Activated naive CD8-positive, alpha-beta T cell treated with anti-CD3 and anti-CD28 coated beads for 36 hours (primary cell): ENCODE measurements around the gene ALS2CL. TPM values are rescaled to one million over a fixed set of nuclear protein-coding genes. Genes with fewer than 3 reads are reported as not detected.

Experiments
- DNase-seq: peaks from one replicate; pipeline ENCODE4 v3.0.0; 2021
- H3K27ac Mint-ChIP-seq: one replicate; pipeline ENCODE4 v1.8.0; 2022; ENCODE audit warnings: mild to moderate bottlenecking, moderate library complexity, mixed read lengths
- H3K27me3 Mint-ChIP-seq: one replicate; pipeline ENCODE4 v1.8.0; 2022; ENCODE audit warnings: mild to moderate bottlenecking, mixed read lengths
- H3K36me3 Mint-ChIP-seq: one replicate; pipeline ENCODE4 v1.8.0; 2021; ENCODE audit warnings: mild to moderate bottlenecking, mixed read lengths
- H3K4me1 Mint-ChIP-seq: one replicate; pipeline ENCODE4 v1.8.0; 2021; ENCODE audit warnings: mixed read lengths
- H3K4me3 Mint-ChIP-seq: one replicate; pipeline ENCODE4 v1.8.0; 2022; ENCODE audit warnings: mild to moderate bottlenecking, moderate library complexity, mixed read lengths
- H3K9me3 Mint-ChIP-seq: one replicate; pipeline ENCODE4 v1.8.0; 2022; ENCODE audit warnings: mixed read lengths
- total RNA-seq, 2 experiments: library from RNA; stranded (reverse); gene quantifications; one replicate each; pipeline ENCODE4 v1.2.3, GENCODE V29; 2021

ALS2CL gene
- total RNA-seq, 2 experiments from 2014 or later, result 1.3 TPM

GRCh38 chr3:46629551-46630517 is 63.6 kb downstream of the ALS2CL start:
- peak overlapping the region; percentile 65 for H3K4me3 Mint-ChIP-seq
- no peaks in the 10 kb centered on the region for H3K36me3 Mint-ChIP-seq
- no peaks in the 10 kb centered on the region for H3K27me3 Mint-ChIP-seq
- H3K27ac Mint-ChIP-seq, result peak overlapping the region; percentile 58
- H3K9me3 Mint-ChIP-seq, result no peaks in the 10 kb centered on the region
- peak; percentile 81 for DNase-seq
- H3K4me1 Mint-ChIP-seq, result peaks cover 12% of the 10 kb centered on the region

- no peaks in the 10 kb centered on the region for H3K9me3 Mint-ChIP-seq
- no peak overlapping the region for H3K4me3 Mint-ChIP-seq
- DNase-seq, result no peak
- no peaks in the 10 kb centered on the region for H3K36me3 Mint-ChIP-seq
- no peaks in the 10 kb centered on the region for H3K27me3 Mint-ChIP-seq
- no peak overlapping the region for H3K27ac Mint-ChIP-seq
- peaks cover 12% of the 10 kb centered on the region for H3K4me1 Mint-ChIP-seq
Observed at GRCh38 chr3:46628901-46629369, 64.5 kb downstream of the ALS2CL start.

- H3K4me3 Mint-ChIP-seq, result no peak overlapping the region
- peaks cover 12% of the 10 kb centered on the region for H3K4me1 Mint-ChIP-seq
- no peaks in the 10 kb centered on the region for H3K9me3 Mint-ChIP-seq
- H3K36me3 Mint-ChIP-seq, result no peaks in the 10 kb centered on the region
- no peak for DNase-seq
- no peak overlapping the region for H3K27ac Mint-ChIP-seq
- no peaks in the 10 kb centered on the region for H3K27me3 Mint-ChIP-seq
Observed at GRCh38 chr3:46627078-46627477, 66.4 kb downstream of the ALS2CL start.

- Mint-ChIP-seq H3K4me1 (peaks cover 12% of the 10 kb centered on the region), H3K27ac (no peak overlapping the region), H3K9me3 (no peaks in the 10 kb centered on the region), H3K36me3 (no peaks in the 10 kb centered on the region), H3K27me3 (no peaks in the 10 kb centered on the region), H3K4me3 (no peak overlapping the region)
- DNase-seq, result no peak
Observed at GRCh38 chr3:46626039-46626438, 67.4 kb downstream of the ALS2CL start.

GRCh38 chr3:46624975-46625490 is 68.4 kb downstream of the ALS2CL start:
- Mint-ChIP-seq H3K4me1 (peaks cover 9% of the 10 kb centered on the region), H3K36me3 (no peaks in the 10 kb centered on the region), H3K27ac (no peak overlapping the region), H3K9me3 (no peaks in the 10 kb centered on the region), H3K27me3 (peaks cover 10% of the 10 kb centered on the region), H3K4me3 (no peak overlapping the region)
- DNase-seq, result no peak

GRCh38 chr3:46624533-46624932 is 68.9 kb downstream of the ALS2CL start:
- Mint-ChIP-seq H3K9me3 (no peaks in the 10 kb centered on the region), H3K4me3 (no peak overlapping the region), H3K36me3 (no peaks in the 10 kb centered on the region), H3K27ac (no peak overlapping the region), H3K27me3 (peaks cover 10% of the 10 kb centered on the region), H3K4me1 (peaks cover 5% of the 10 kb centered on the region)
- DNase-seq, result no peak

- DNase-seq, result no peak
- Mint-ChIP-seq H3K27ac (no peak overlapping the region), H3K4me1 (no peaks in the 10 kb centered on the region), H3K27me3 (peaks cover 21% of the 10 kb centered on the region), H3K4me3 (no peak overlapping the region), H3K9me3 (no peaks in the 10 kb centered on the region), H3K36me3 (no peaks in the 10 kb centered on the region)
Observed at GRCh38 chr3:46619845-46620778, 73.4 kb downstream of the ALS2CL start.

Other genes with a start within 250 kb of the ALS2CL start
- gene LTF, start 228.8 kb downstream of the ALS2CL start, total RNA-seq, result not detected
- gene RTP3, start 195.7 kb downstream of the ALS2CL start, total RNA-seq, result not detected
- gene LRRC2, start 127.4 kb downstream of the ALS2CL start, total RNA-seq, result not detected
- gene FAM240A, start 81.2 kb downstream of the ALS2CL start, total RNA-seq, result not detected
- under 1 TPM; 0.41 to 0.42 TPM for gene TMIE, start 7.7 kb upstream of the ALS2CL start, total RNA-seq
- gene PRSS50, start 24.2 kb upstream of the ALS2CL start, total RNA-seq, result not detected
- not detected for gene MYL3, start 169.8 kb upstream of the ALS2CL start, total RNA-seq
- not detected for gene PTH1R, start 184.0 kb upstream of the ALS2CL start, total RNA-seq